ENCODE data around the gene COG2. TPM values are rescaled to one million over a fixed set of nuclear protein-coding genes. Genes with fewer than 3 reads are reported as not detected.

COG2 gene
- total RNA-seq, 1 donor from 2014 or later, result 26.7 TPM

DNA sequence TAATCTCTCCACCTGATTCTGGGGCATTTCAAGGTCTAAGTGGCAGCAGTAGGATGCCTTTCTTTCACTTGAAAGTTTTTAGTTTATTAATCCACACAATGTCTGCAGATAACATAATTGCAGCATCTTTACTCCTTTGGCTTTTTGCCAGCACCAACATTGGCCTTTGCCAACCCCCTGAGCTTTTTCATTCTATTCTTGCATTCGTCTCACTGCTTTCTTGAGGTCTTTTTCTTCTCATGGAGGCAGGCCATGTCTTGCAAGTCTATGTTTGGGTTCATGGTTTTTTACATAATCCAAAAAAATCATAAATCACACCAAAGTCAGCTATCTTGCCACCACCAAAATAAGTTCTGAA is 30.4 kb upstream of the COG2 start:
- no peak for DNase-seq
- no peak for ATAC-seq
- H3K4me1 ChIP-seq, result no peaks in the 10 kb centered on the region
- H3K27me3 ChIP-seq, result no peaks in the 10 kb centered on the region
- H3K4me3 ChIP-seq, result no peak overlapping the region
- no peaks in the 10 kb centered on the region for H3K9me3 ChIP-seq
- no peak overlapping the region for H3K27ac ChIP-seq
- no peaks in the 10 kb centered on the region for H3K36me3 ChIP-seq
- TF ChIP-seq, protein P1, sequence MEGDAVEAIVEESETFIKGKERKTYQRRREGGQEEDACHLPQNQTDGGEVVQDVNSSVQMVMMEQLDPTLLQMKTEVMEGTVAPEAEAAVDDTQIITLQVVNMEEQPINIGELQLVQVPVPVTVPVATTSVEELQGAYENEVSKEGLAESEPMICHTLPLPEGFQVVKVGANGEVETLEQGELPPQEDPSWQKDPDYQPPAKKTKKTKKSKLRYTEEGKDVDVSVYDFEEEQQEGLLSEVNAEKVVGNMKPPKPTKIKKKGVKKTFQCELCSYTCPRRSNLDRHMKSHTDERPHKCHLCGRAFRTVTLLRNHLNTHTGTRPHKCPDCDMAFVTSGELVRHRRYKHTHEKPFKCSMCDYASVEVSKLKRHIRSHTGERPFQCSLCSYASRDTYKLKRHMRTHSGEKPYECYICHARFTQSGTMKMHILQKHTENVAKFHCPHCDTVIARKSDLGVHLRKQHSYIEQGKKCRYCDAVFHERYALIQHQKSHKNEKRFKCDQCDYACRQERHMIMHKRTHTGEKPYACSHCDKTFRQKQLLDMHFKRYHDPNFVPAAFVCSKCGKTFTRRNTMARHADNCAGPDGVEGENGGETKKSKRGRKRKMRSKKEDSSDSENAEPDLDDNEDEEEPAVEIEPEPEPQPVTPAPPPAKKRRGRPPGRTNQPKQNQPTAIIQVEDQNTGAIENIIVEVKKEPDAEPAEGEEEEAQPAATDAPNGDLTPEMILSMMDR (IDR thresholded peaks at IDR 0.05), result no peak
- intact Hi-C loops (cut with DNase I), result no loop called here

DNA sequence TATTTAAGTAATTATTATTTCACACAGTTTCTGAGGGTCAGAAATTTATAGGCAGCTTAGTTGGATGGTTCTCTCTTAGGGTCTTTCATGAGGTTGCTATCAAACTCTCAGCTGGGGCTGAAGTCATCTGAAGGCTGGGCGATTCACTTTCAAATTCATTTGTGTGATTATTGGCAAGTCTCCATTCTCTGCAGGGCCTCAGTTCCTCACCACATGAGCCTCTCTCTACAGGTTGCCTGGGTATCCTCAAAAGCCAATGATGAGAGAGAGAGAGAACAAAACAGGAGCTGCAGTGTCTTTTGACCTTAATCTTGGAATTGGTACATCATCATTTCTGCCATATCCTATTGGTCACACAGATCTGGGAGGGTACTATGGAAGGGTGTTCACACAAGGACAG is 29.6 kb upstream of the COG2 start:
- Histone ChIP-seq H3K36me3 (no peaks in the 10 kb centered on the region), H3K4me3 (no peak overlapping the region), H3K27ac (no peak overlapping the region), H3K27me3 (no peaks in the 10 kb centered on the region), H3K4me1 (no peaks in the 10 kb centered on the region), H3K9me3 (no peaks in the 10 kb centered on the region)
- no peak for DNase-seq
- TF ChIP-seq, protein P1 (IDR thresholded peaks at IDR 0.05), result no peak
- intact Hi-C loops (cut with DNase I), result no loop called here
- no peak for ATAC-seq

DNA sequence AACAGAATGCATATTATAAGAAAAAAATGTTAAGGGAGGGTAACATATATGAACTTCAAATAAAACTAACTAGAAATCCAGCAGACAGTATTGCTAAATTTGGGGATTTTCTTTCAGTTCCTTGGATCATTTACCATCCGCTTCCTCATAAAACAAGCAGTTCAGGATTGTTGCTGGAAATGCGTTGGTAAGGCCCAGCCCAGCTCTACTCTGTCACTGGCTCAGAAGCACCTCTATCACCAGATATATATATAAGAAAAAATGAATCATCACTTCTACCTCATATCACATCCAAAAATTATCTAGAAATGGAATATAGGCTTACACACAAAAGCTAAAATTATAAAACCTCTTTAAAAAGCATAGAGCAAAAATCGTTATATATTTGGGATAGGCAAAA is 28.2 kb upstream of the COG2 start:
- H3K36me3 ChIP-seq, result no peaks in the 10 kb centered on the region
- DNase-seq (no peak), ATAC-seq (no peak)
- intact Hi-C loops (cut with DNase I), result no loop called here
- TF ChIP-seq, protein P1 (IDR thresholded peaks at IDR 0.05), result no peak
- H3K9me3 ChIP-seq, result no peaks in the 10 kb centered on the region
- H3K27ac ChIP-seq, result no peak overlapping the region
- H3K4me1 ChIP-seq, result no peaks in the 10 kb centered on the region
- no peaks in the 10 kb centered on the region for H3K27me3 ChIP-seq
- H3K4me3 ChIP-seq, result no peak overlapping the region

DNA sequence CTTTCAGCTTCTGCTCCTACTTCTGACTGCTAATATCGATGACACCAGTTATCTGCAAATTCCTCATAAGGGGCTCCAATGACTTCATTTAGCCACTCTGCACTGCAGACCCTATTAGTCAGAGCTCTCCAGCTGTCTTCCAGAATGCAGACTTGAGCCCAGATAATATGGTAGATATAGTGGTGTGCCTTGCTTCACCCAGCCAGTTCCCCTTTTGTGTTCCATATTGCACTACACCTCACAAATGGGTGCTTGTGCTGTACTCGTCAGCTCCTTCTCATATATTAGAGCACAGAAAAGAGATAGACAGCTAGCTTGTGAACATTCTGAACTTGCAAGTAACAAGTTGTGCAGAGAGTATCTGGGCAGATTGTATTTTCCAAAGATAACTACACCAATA is 23.7 kb upstream of the COG2 start:
- Histone ChIP-seq H3K4me1 (peaks cover 3% of the 10 kb centered on the region), H3K9me3 (no peaks in the 10 kb centered on the region), H3K36me3 (no peaks in the 10 kb centered on the region), H3K4me3 (no peak overlapping the region), H3K27ac (no peak overlapping the region), H3K27me3 (no peaks in the 10 kb centered on the region)
- ATAC-seq (no peak), DNase-seq (no peak)
- TF ChIP-seq, protein P1 (IDR thresholded peaks at IDR 0.05), result no peak
- intact Hi-C loops (cut with DNase I), result no loop called here

DNA sequence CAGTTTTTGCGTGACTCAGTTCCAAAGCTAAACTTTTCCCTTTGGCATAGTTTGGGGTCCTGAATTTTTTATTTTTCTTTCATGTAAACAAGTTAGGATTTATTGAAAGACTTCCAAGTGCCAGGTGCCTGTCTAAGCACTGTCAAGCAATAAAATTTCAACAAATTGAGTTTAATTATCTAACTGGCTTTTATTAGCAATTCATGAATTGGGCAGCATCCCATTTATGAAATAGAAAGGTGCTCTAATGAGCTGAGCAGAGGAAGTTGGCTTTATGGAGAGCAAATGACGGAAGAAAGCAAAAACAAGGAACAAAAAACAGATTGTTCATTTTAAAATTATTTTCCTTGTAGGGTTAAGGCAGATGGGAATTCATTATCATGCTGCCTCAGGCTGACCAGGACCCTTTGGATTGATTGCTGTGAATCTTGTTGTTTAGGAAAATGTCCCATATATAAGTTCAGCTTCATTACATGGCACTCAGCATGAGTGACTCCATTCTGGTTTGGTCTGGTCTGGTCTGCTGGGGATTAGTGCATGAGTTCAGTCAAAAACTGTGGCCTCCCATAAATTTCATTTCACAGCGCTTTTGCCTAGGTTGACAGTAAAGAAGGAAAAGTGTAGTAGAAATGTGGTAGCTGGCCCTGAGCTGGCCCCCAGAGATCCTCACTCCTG is 21.5 kb upstream of the COG2 start:
- Histone ChIP-seq H3K9me3 (no peaks in the 10 kb centered on the region), H3K27ac (no peak overlapping the region), H3K4me1 (peaks cover 3% of the 10 kb centered on the region), H3K27me3 (no peaks in the 10 kb centered on the region), H3K36me3 (no peaks in the 10 kb centered on the region), H3K4me3 (no peak overlapping the region)
- no peak for DNase-seq
- no peak for ATAC-seq
- intact Hi-C loops (cut with DNase I), result no loop called here
- TF ChIP-seq, protein P1 (IDR thresholded peaks at IDR 0.05), result no peak

Measured in upper lobe of right lung (tissue), 1 donor.